Measurements from ENCODE around the gene SACM1L. TPM values are rescaled to one million over a fixed set of nuclear protein-coding genes. Genes with fewer than 3 reads are reported as not detected.
A peak's percentile ranks its signal among the peaks of the same experiment; 100 is the strongest.

The SACM1L gene
- total RNA-seq (2014; rRNA removed; shearing (Covaris generic); ENCODE audit: low replicate concordance): 9.9 and 26.2 TPM in 2 replicates

GRCh38 chr3:45688882-45689786, at the start of gene SACM1L:
Gene SACM1L, plus strand, starts transcription at chr3:45689396. Its CDS starts 70 bp downstream, at chr3:45689466.
- in situ Hi-C loops (cut with HindIII; ENCODE audit: low pct_unique_long_range_greater_than_20kb, low sequenced_read_pairs): no loop called here
- DNase-seq (ENCODE audit: low read depth): peak; percentile 99

- in situ Hi-C loops (cut with HindIII; ENCODE audit: low pct_unique_long_range_greater_than_20kb, low sequenced_read_pairs): no loop called here
- DNase-seq (ENCODE audit: low read depth): no peak
Measured at GRCh38 chr3:45640091-45640507, 49.1 kb upstream of the SACM1L start.

GRCh38 chr3:45640724-45641361, 48.4 kb upstream of the SACM1L start:
- in situ Hi-C loops (cut with HindIII; ENCODE audit: low pct_unique_long_range_greater_than_20kb, low sequenced_read_pairs): no loop called here
- no peak for DNase-seq (ENCODE audit: low read depth)

GRCh38 chr3:45641756-45642155, 47.4 kb upstream of the SACM1L start:
- in situ Hi-C loops (cut with HindIII; ENCODE audit: low pct_unique_long_range_greater_than_20kb, low sequenced_read_pairs): no loop called here
- no peak for DNase-seq (ENCODE audit: low read depth)

GRCh38 chr3:45642731-45643152, 46.5 kb upstream of the SACM1L start:
- peak; percentile 32 for DNase-seq (ENCODE audit: low read depth)

GRCh38 chr3:45644063-45644790, 45.0 kb upstream of the SACM1L start:
- DNase-seq (ENCODE audit: low read depth): peak; percentile 73
- in situ Hi-C loops (cut with HindIII; ENCODE audit: low pct_unique_long_range_greater_than_20kb, low sequenced_read_pairs): no loop called here

More at GRCh38 chr3:45642731-45643152, 46.5 kb upstream of the SACM1L start:
- in situ Hi-C loops (cut with HindIII; ENCODE audit: low pct_unique_long_range_greater_than_20kb, low sequenced_read_pairs): no loop called here

- in situ Hi-C loops (cut with HindIII; ENCODE audit: low pct_unique_long_range_greater_than_20kb, low sequenced_read_pairs): no loop called here
- DNase-seq (ENCODE audit: low read depth): peak; percentile 48
Measured at GRCh38 chr3:45644791-45645201, 44.4 kb upstream of the SACM1L start.

- in situ Hi-C loops (cut with HindIII; ENCODE audit: low pct_unique_long_range_greater_than_20kb, low sequenced_read_pairs): no loop called here
- DNase-seq (ENCODE audit: low read depth): no peak
Measured at GRCh38 chr3:45646051-45646585, 43.1 kb upstream of the SACM1L start.

GRCh38 chr3:45647148-45647619, 42.0 kb upstream of the SACM1L start:
- in situ Hi-C loops (cut with HindIII; ENCODE audit: low pct_unique_long_range_greater_than_20kb, low sequenced_read_pairs): no loop called here

GRCh38 chr3:45653205-45653604, 36.0 kb upstream of the SACM1L start:
- DNase-seq (ENCODE audit: low read depth): no peak
- in situ Hi-C loops (cut with HindIII; ENCODE audit: low pct_unique_long_range_greater_than_20kb, low sequenced_read_pairs): no loop called here

More at GRCh38 chr3:45647148-45647619, 42.0 kb upstream of the SACM1L start:
- DNase-seq (ENCODE audit: low read depth): peak; percentile 76

GRCh38 chr3:45654397-45654944, 34.7 kb upstream of the SACM1L start:
- no peak for DNase-seq (ENCODE audit: low read depth)
- in situ Hi-C loops (cut with HindIII; ENCODE audit: low pct_unique_long_range_greater_than_20kb, low sequenced_read_pairs): no loop called here

GRCh38 chr3:45655906-45656305, 33.3 kb upstream of the SACM1L start:
- no peak for DNase-seq (ENCODE audit: low read depth)
- in situ Hi-C loops (cut with HindIII; ENCODE audit: low pct_unique_long_range_greater_than_20kb, low sequenced_read_pairs): no loop called here

GRCh38 chr3:45656575-45657363, 32.4 kb upstream of the SACM1L start:
- in situ Hi-C loops (cut with HindIII; ENCODE audit: low pct_unique_long_range_greater_than_20kb, low sequenced_read_pairs): no loop called here
- peak; percentile 65 for DNase-seq (ENCODE audit: low read depth)

GRCh38 chr3:45657853-45658252, 31.3 kb upstream of the SACM1L start:
- in situ Hi-C loops (cut with HindIII; ENCODE audit: low pct_unique_long_range_greater_than_20kb, low sequenced_read_pairs): no loop called here
- no peak for DNase-seq (ENCODE audit: low read depth)

GRCh38 chr3:45659661-45660566, 29.3 kb upstream of the SACM1L start:
- DNase-seq (ENCODE audit: low read depth): peak; percentile 37
- in situ Hi-C loops (cut with HindIII; ENCODE audit: low pct_unique_long_range_greater_than_20kb, low sequenced_read_pairs): loop anchor here (5.0 kb wide), 1 partner anchor 148 kb away; no protein-coding TSS in a partner anchor

GRCh38 chr3:45660567-45660901, 28.7 kb upstream of the SACM1L start:
- no peak for DNase-seq (ENCODE audit: low read depth)
- in situ Hi-C loops (cut with HindIII; ENCODE audit: low pct_unique_long_range_greater_than_20kb, low sequenced_read_pairs): loop anchor here (5.0 kb wide), 1 partner anchor 148 kb away; no protein-coding TSS in a partner anchor

Data from Caki2 (cell line).